ENCODE measurements around the gene MMP15. TPM values are rescaled to one million over a fixed set of nuclear protein-coding genes. Genes with fewer than 3 reads are reported as not detected.
A peak's percentile ranks its signal among the peaks of the same experiment; 100 is the strongest.

MMP15 gene
- polyA plus RNA-seq, 1 experiment: 0.60 TPM

DNA sequence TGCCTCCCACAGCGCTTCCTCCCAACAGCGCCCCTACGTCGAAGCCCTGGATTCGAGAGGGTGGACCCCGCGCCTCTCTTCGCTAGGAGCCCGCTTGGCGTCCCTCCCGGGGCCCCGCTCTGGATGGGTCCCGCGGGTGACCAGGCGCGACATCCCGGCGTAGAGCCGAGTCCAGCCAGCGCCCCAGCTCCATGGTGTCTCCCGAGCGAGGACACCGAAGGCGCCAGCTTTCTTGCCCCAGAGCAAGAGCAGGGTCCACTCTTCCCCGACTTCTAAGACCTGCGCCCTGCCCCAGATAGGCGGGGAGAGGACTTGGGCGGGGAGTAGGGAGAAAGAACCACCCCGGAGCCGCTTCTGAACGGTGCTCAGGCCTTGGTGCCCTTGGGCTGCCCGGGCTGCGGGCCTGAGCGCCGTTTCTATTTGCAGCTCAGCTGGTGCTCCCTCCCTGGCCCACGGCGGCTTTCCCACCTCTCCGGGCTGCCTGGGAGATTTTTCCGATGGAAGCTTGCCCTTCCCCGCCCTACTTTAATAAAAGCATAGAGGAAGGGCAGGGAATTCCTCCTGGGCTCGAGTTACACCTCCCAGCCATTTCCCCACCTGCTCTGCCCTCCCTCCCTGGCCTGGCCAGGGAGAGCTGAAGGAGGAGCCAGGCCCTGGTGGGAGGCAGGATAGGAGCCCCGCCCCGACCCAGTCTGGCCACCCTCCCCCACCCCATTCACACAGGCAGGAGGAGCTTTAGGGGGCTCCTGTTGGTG is 1.8 kb downstream of the MMP15 start:
- CTCF ChIA-PET: interaction anchor here (0.6 to 1.6 kb wide), 5 partner anchors 9 to 660 kb away, joined by 3 to 6 read pairs (median 3); no protein-coding TSS in a partner anchor
- TF ChIP-seq, protein P1, sequence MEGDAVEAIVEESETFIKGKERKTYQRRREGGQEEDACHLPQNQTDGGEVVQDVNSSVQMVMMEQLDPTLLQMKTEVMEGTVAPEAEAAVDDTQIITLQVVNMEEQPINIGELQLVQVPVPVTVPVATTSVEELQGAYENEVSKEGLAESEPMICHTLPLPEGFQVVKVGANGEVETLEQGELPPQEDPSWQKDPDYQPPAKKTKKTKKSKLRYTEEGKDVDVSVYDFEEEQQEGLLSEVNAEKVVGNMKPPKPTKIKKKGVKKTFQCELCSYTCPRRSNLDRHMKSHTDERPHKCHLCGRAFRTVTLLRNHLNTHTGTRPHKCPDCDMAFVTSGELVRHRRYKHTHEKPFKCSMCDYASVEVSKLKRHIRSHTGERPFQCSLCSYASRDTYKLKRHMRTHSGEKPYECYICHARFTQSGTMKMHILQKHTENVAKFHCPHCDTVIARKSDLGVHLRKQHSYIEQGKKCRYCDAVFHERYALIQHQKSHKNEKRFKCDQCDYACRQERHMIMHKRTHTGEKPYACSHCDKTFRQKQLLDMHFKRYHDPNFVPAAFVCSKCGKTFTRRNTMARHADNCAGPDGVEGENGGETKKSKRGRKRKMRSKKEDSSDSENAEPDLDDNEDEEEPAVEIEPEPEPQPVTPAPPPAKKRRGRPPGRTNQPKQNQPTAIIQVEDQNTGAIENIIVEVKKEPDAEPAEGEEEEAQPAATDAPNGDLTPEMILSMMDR (IDR thresholded peaks at IDR 0.05; ENCODE audit: low read depth, low read length): no peak
- Histone ChIP-seq H3K4me3 (ENCODE audit: low read depth, low read length) (0 out of 2 replicates have a peak overlapping the region, but pooled peaks have one; percentile 4), H3K27me3 (ENCODE audit: control insufficient read depth, insufficient read depth, low read length) (peaks cover 42% of the 10 kb centered on the region), H3K27ac (ENCODE audit: low read depth, low read length) (no peak overlapping the region), H3K9me3 (ENCODE audit: control insufficient read depth, insufficient read depth, low read length) (no peaks in the 10 kb centered on the region; the same call in 1 of the 2 replicates)
- DNase-seq (ENCODE audit: low read depth, low spot score): no peak
- POLR2A ChIA-PET: no interaction called here

DNA sequence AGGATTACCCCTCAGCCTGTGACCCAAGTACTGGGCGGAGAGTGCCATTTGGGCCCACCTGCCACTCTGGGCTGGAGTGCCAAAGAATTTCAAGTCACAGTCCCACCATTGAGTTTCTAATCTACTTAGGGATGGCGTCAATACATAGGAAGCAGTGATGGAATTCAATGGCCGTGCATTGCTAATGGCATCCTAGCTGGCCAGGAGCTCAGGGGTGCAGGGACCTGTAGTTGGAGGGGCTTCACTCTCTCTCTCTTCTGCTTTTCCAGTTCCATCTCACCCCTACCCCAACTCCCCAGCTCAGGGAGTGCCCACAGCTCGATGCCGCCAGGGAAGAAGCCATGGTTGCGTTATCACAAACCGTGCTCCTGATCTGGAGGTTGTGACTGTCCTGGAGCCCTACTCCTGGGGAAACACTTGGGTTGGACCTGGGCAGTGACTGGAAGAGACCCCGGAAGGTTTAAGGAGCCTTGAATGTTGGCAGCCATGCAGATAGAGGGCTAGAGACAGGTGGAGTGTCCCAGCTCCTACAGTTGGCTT is 2.4 kb downstream of the MMP15 start:
- Histone ChIP-seq H3K4me3 (ENCODE audit: low read depth, low read length) (no peak overlapping the region), H3K27ac (ENCODE audit: low read depth, low read length) (no peak overlapping the region), H3K27me3 (ENCODE audit: control insufficient read depth, insufficient read depth, low read length) (peaks cover 43% of the 10 kb centered on the region), H3K9me3 (ENCODE audit: control insufficient read depth, insufficient read depth, low read length) (no peaks in the 10 kb centered on the region; the same call in 1 of the 2 replicates)
- DNase-seq (ENCODE audit: low read depth, low spot score): no peak
- CTCF ChIA-PET: interaction anchor here (0.6 to 1.6 kb wide), 4 partner anchors 10 to 649 kb away, joined by 3 to 6 read pairs (median 4); no protein-coding TSS in a partner anchor
- POLR2A ChIA-PET: no interaction called here
- TF ChIP-seq, protein P1 (IDR thresholded peaks at IDR 0.05; ENCODE audit: low read depth, low read length): no peak

DNA sequence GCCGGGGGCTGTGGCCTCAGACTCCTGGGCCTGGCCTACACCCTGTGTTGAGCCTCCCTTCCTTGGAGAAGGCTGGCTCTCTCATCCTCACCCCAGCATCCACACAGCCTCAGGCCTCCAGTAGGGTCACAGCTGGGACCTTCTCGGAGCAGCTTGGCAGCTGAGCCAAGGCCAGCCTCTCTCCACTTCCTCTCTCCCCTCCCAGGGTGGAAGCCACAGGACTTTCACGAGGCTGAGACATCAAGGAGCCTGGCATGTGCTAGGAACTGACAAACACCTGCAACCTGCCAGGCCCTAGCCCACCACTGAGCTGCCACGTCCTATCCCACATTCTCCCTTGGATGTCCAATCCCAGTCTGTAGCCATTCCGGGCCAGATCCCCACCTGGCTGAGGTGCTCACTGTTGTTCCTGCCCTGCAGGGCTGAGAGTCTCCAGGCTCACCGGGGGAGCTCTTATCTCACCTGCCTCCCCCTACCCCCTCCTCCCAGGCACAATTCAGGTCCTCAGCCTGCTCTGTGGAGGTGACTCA is 3.1 kb downstream of the MMP15 start:
- ChIA-PET CTCF (interaction anchor here (0.9 kb wide), 1 partner anchor 93 kb away, joined by 4 read pairs; no protein-coding TSS in a partner anchor), POLR2A (no interaction called here)
- Histone ChIP-seq H3K27me3 (ENCODE audit: control insufficient read depth, insufficient read depth, low read length) (peaks cover 45% of the 10 kb centered on the region), H3K27ac (ENCODE audit: low read depth, low read length) (no peak overlapping the region), H3K9me3 (ENCODE audit: control insufficient read depth, insufficient read depth, low read length) (no peaks in the 10 kb centered on the region; the same call in 1 of the 2 replicates), H3K4me3 (ENCODE audit: low read depth, low read length) (no peak overlapping the region)
- TF ChIP-seq, protein P1 (IDR thresholded peaks at IDR 0.05; ENCODE audit: low read depth, low read length): no peak
- DNase-seq (ENCODE audit: low read depth, low spot score): no peak

DNA sequence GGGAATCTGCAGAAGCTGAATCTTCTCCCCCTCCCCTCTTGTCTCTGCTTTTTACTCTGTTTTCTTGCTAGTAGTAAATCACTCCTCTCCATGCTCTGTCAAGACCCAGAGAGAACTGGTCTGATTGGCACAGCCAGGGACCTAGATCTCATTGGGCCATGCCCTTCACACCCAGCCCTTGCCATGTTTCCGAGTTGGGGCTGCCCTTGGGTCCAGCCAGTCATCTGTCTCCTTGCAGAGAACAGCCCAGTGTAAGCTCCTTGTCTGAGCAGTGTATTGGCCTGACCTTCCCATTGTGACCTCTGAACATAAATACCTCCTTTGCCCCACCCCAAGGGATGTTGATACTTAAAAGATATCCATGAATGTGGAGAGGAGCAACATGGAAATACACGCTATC is 3.9 kb downstream of the MMP15 start:
- no peak overlapping the region for H3K27ac ChIP-seq (ENCODE audit: low read depth, low read length)
- ChIA-PET CTCF (interaction anchor here (0.9 kb wide), 1 partner anchor 92 kb away, joined by 4 read pairs; no protein-coding TSS in a partner anchor), POLR2A (no interaction called here)
- H3K27me3 ChIP-seq (ENCODE audit: control insufficient read depth, insufficient read depth, low read length): peaks cover 45% of the 10 kb centered on the region
- TF ChIP-seq, protein P1 (IDR thresholded peaks at IDR 0.05; ENCODE audit: low read depth, low read length): no peak
- no peak for DNase-seq (ENCODE audit: low read depth, low spot score)
- no peaks in the 10 kb centered on the region; the same call in 1 of the 2 replicates for H3K9me3 ChIP-seq (ENCODE audit: control insufficient read depth, insufficient read depth, low read length)
- H3K4me3 ChIP-seq (ENCODE audit: low read depth, low read length): no peak overlapping the region
